Endodermal cell (in vitro differentiated cells): ENCODE data around the gene RBM20. TPM values are rescaled to one million over a fixed set of nuclear protein-coding genes. Genes with fewer than 3 reads are reported as not detected.
A peak's percentile ranks its signal among the peaks of the same experiment; 100 is the strongest.
"Not testable (repeated sequence)": the region's sequence is repeated elsewhere in the genome, so short reads cannot be mapped to it uniquely, and the experiment has no call there.

Source experiments
- DNase-seq: peaks from one replicate; pipeline ENCODE4 v3.0.0-alpha.2; 2017
- H3K27ac ChIP-seq: 2 replicates; pipeline ENCODE4 v1.5.1; 2013; ENCODE audit warnings: mild to moderate bottlenecking, low read depth, low read length, moderate library complexity
- H3K27me3 ChIP-seq: 2 replicates; pipeline ENCODE4 v1.6.1; 2013; ENCODE audit warnings: mild to moderate bottlenecking, low read length, moderate library complexity; ENCODE audit not compliant: insufficient read depth, control insufficient read depth, poor library complexity, severe bottlenecking
- H3K36me3 ChIP-seq: 2 replicates; pipeline ENCODE4 v1.7.0; 2013; ENCODE audit warnings: mild to moderate bottlenecking, low read length, moderate library complexity; ENCODE audit not compliant: control insufficient read depth, insufficient read depth
- H3K4me1 ChIP-seq: one replicate; pipeline ENCODE4 v1.7.0; 2013; ENCODE audit warnings: low read length; ENCODE audit not compliant: control insufficient read depth, insufficient read depth
- H3K4me3 ChIP-seq: 2 replicates; pipeline ENCODE4 v1.5.1; 2013; ENCODE audit warnings: mild to moderate bottlenecking, low read length, moderate library complexity
- H3K9ac ChIP-seq: 2 replicates; pipeline ENCODE4 v1.6.1; 2013; ENCODE audit warnings: mild to moderate bottlenecking, low read length, moderate library complexity; ENCODE audit not compliant: poor library complexity, severe bottlenecking; ENCODE audit errors: extremely low read depth
- H3K9me3 ChIP-seq: 2 replicates; pipeline ENCODE4 v1.6.1; 2013; ENCODE audit warnings: mild to moderate bottlenecking, low read length, moderate library complexity; ENCODE audit not compliant: control insufficient read depth
- H3K27ac Mint-ChIP-seq: 2 replicates; pipeline ENCODE4 v1.8.0; 2020; ENCODE audit warnings: mixed read lengths
- H3K27me3 Mint-ChIP-seq: 2 replicates; pipeline ENCODE4 v1.8.0; 2021; ENCODE audit warnings: mild to moderate bottlenecking, mixed read lengths; ENCODE audit not compliant: insufficient read depth
- H3K36me3 Mint-ChIP-seq: 2 replicates; pipeline ENCODE4 v1.8.0; 2020; ENCODE audit warnings: low read depth, mixed read lengths
- H3K4me1 Mint-ChIP-seq: 2 replicates; pipeline ENCODE4 v1.8.0; 2020; ENCODE audit warnings: mixed read lengths
- H3K4me3 Mint-ChIP-seq: 2 replicates; pipeline ENCODE4 v1.8.0; 2020; ENCODE audit warnings: mild to moderate bottlenecking, moderate library complexity, mixed read lengths
- H3K9me3 Mint-ChIP-seq: 2 replicates; pipeline ENCODE4 v1.8.0; 2020; ENCODE audit warnings: mild to moderate bottlenecking, mixed read lengths
- WGBS, 2 experiments: methylation state at CpG; one replicate each; pipeline versions ENCODE4 v1.1.5 to v1.1.7; 2013; ENCODE audit warnings: missing lambda C conversion rate in 2 of 2, mixed read lengths in 1 of 2; ENCODE audit not compliant: insufficient coverage in 1 of 2, insufficient read length in 1 of 2; 5-methylcytosine and 5-hydroxymethylcytosine counted together
- total RNA-seq, 2 donors: library from RNA; stranded (reverse); fragmentation: NEBNext Ultra II Directional in 1 of 2; extraction: Animal tissue kit (Norgen Biotek cat#: 25700) in 1 of 2; gene quantifications; 2 replicates in 1 of 2; 3 replicates in 1 of 2; pipeline ENCODE4 v1.2.1, GENCODE V29; 2021
- TF ChIP-seq, protein P1 (sequence below): fragments of 200-600 bp; sonication (generic); conservative IDR thresholded peaks from 2 replicates; pipeline ENCODE4 v1.5.0; 2021; ENCODE audit warnings: antibody characterized with exemption, mild to moderate bottlenecking

RBM20 gene
- total RNA-seq, 2 donors from 2014 or later = 6.2 to 7.0 TPM

- WGBS, 2 experiments = 7% methylated on average over 3 of the region's 3 CpGs; no CpG with 5 or more reads in 1 of the 2 experiments
- Mint-ChIP-seq H3K27me3 (no peaks in the 10 kb centered on the region), H3K9me3 (no peaks in the 10 kb centered on the region), H3K4me1 (peaks cover 33% of the 10 kb centered on the region), H3K4me3 (no peak overlapping the region), H3K36me3 (no peaks in the 10 kb centered on the region), H3K27ac (peak overlapping the region; percentile 97)
- Histone ChIP-seq H3K4me1 (peaks cover 12% of the 10 kb centered on the region), H3K36me3 (no peaks in the 10 kb centered on the region), H3K27me3 (no peaks in the 10 kb centered on the region), H3K4me3 (peak overlapping the region; percentile 51), H3K27ac (peak overlapping the region; percentile 77), H3K9me3 (peaks cover 10% of the 10 kb centered on the region), H3K9ac (peak overlapping the region; percentile 82)
- TF ChIP-seq, protein P1, sequence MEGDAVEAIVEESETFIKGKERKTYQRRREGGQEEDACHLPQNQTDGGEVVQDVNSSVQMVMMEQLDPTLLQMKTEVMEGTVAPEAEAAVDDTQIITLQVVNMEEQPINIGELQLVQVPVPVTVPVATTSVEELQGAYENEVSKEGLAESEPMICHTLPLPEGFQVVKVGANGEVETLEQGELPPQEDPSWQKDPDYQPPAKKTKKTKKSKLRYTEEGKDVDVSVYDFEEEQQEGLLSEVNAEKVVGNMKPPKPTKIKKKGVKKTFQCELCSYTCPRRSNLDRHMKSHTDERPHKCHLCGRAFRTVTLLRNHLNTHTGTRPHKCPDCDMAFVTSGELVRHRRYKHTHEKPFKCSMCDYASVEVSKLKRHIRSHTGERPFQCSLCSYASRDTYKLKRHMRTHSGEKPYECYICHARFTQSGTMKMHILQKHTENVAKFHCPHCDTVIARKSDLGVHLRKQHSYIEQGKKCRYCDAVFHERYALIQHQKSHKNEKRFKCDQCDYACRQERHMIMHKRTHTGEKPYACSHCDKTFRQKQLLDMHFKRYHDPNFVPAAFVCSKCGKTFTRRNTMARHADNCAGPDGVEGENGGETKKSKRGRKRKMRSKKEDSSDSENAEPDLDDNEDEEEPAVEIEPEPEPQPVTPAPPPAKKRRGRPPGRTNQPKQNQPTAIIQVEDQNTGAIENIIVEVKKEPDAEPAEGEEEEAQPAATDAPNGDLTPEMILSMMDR = no peak
- DNase-seq = peak; percentile 94
Measured at GRCh38 chr10:110701617-110701971, 57.5 kb downstream of the RBM20 start.

GRCh38 chr10:110704070-110704469 lies 59.9 kb downstream of the RBM20 start:
- H3K4me1 Mint-ChIP-seq = peaks cover 40% of the 10 kb centered on the region
- Histone ChIP-seq H3K27ac (no peak overlapping the region), H3K4me3 (no peak overlapping the region), H3K9me3 (peaks cover 10% of the 10 kb centered on the region), H3K9ac (no peak overlapping the region), H3K4me1 (peaks cover 14% of the 10 kb centered on the region), H3K36me3 (no peaks in the 10 kb centered on the region), H3K27me3 (no peaks in the 10 kb centered on the region)
- H3K27ac Mint-ChIP-seq = no peak overlapping the region
- H3K36me3 Mint-ChIP-seq = no peaks in the 10 kb centered on the region
- DNase-seq = no peak
- no peak overlapping the region for H3K4me3 Mint-ChIP-seq
- TF ChIP-seq, protein P1 = no peak
- H3K27me3 Mint-ChIP-seq = no peaks in the 10 kb centered on the region
- H3K9me3 Mint-ChIP-seq = no peaks in the 10 kb centered on the region

- no peaks in the 10 kb centered on the region for H3K27me3 ChIP-seq
- no peaks in the 10 kb centered on the region for H3K36me3 ChIP-seq
- DNase-seq = no peak
- TF ChIP-seq, protein P1 = no peak
- Mint-ChIP-seq H3K27ac (no peak overlapping the region), H3K4me3 (no peak overlapping the region), H3K27me3 (no peaks in the 10 kb centered on the region), H3K9me3 (no peaks in the 10 kb centered on the region), H3K36me3 (no peaks in the 10 kb centered on the region), H3K4me1 (peaks cover 38% of the 10 kb centered on the region)
- no peak overlapping the region for H3K9ac ChIP-seq
- peaks cover 10% of the 10 kb centered on the region for H3K9me3 ChIP-seq
- H3K27ac ChIP-seq = no peak overlapping the region
- 90 to 100% methylated on average over 1 to 5 of the region's 5 CpGs for WGBS, 2 experiments
- no peak overlapping the region for H3K4me3 ChIP-seq
- H3K4me1 ChIP-seq = peaks cover 14% of the 10 kb centered on the region
Measured at GRCh38 chr10:110704906-110705476, 60.9 kb downstream of the RBM20 start.

DNA sequence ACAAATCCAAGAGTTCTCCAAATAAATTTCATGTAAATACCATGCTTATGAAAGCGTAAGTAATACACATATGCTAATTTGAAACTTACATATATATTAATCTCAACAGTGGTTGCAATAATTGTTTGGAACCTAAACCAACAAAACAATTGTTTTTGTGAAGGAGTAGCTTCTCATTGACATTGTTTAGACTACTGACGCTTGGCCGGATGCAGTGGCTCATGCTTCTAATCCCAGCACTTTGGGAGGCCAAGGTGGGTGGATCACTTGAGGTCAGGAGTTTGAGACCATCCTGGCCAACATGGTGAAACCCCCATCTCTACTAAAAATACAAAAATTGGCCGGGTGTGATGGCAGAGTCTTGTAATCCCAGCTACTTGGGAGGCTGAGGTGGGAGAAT lies 61.5 kb downstream of the RBM20 start:
- WGBS, 2 experiments = 88 to 96% methylated on average over 3 to 4 of the region's 4 CpGs
- H3K27ac Mint-ChIP-seq, H3K4me3 ChIP-seq, H3K9ac ChIP-seq, H3K27me3 Mint-ChIP-seq, H3K27me3 ChIP-seq, H3K4me1 ChIP-seq, H3K36me3 ChIP-seq, H3K9me3 Mint-ChIP-seq, DNase-seq, H3K4me3 Mint-ChIP-seq, H3K27ac ChIP-seq, H3K36me3 Mint-ChIP-seq: not testable (repeated sequence)
- peaks cover 32% of the 10 kb centered on the region for H3K4me1 Mint-ChIP-seq
- H3K9me3 ChIP-seq = peaks cover 10% of the 10 kb centered on the region
